Mucosa of descending colon (tissue), 3 donors: Measurements from ENCODE around the gene ATP13A4. TPM values are rescaled to one million over a fixed set of nuclear protein-coding genes. Genes with fewer than 3 reads are reported as not detected.

Source experiments
- ATAC-seq: fragments of 200-7000 bp; cut with Tn5 transposase; one replicate; pipeline ENCODE4 v1.9.1; 2020; ENCODE audit warnings: mild to moderate bottlenecking, moderate library complexity
- DNase-seq, 3 donors: peaks; one replicate each; pipeline ENCODE4 v3.0.0-alpha.2; 2020
- H3K36me3 ChIP-seq: fragments of 200-600 bp; one replicate; pipeline ENCODE4 v1.8.0; 2021; ENCODE audit warnings: low read depth, mild to moderate bottlenecking
- H3K4me1 ChIP-seq: fragments of 200-600 bp; one replicate; pipeline ENCODE4 v1.8.0; 2021; ENCODE audit warnings: low read depth, mild to moderate bottlenecking
- H3K4me3 ChIP-seq: fragments of 200-600 bp; one replicate; pipeline ENCODE4 v1.8.0; 2021; ENCODE audit warnings: mild to moderate bottlenecking
- H3K9me3 ChIP-seq: fragments of 200-600 bp; one replicate; pipeline ENCODE4 v1.8.0; 2021; ENCODE audit warnings: mild to moderate bottlenecking
- CTCF ChIP-seq: fragments of 200-600 bp; IDR thresholded peaks from one replicate; pipeline ENCODE4 v1.8.0; 2022; ENCODE audit warnings: antibody characterized with exemption, mild to moderate bottlenecking
- intact Hi-C, 2 donors: fragments of 100-400 bp; cut with DNase I in 1 of 2; cut with micrococcal nuclease in 1 of 2; formaldehyde crosslinking; loops; one replicate each; pipeline versions ENCODE4 v1.11.0 to v1.11.1; 2022; cut with DNase I, micrococcal nuclease
- total RNA-seq, 3 donors: library from RNA; stranded (reverse); fragmentation: NEBNext Ultra II Directional in 2 of 3; extraction: Animal tissue kit (Norgen Biotek cat#: 25700) in 2 of 3; gene quantifications; one replicate each; pipeline versions ENCODE4 v1.2.1 to v1.2.4, GENCODE V29; 2021 to 2023
- donor health status: DM: no; HTN: no; CAD: no; lungs with moderate emphysema.
- donor health status: DM: no; HTN: no; CAD: no.
- donor health status: DM: no; HTN: yes; CAD: no.

Gene ATP13A4
- total RNA-seq, 3 donors from 2014 or later: 7.3 to 33.6 (median 19.1) TPM

- no peak for DNase-seq
- intact Hi-C loops: no loop called here
- ATAC-seq: no peak
- no peak for TF ChIP-seq CTCF
- no peaks in the 10 kb centered on the region for H3K36me3 ChIP-seq
- H3K9me3 ChIP-seq: no peaks in the 10 kb centered on the region
- H3K4me1 ChIP-seq: no peaks in the 10 kb centered on the region
- no peak overlapping the region for H3K4me3 ChIP-seq
Measured at GRCh38 chr3:193389335-193389734, 165.4 kb downstream of the ATP13A4 start.

DNA sequence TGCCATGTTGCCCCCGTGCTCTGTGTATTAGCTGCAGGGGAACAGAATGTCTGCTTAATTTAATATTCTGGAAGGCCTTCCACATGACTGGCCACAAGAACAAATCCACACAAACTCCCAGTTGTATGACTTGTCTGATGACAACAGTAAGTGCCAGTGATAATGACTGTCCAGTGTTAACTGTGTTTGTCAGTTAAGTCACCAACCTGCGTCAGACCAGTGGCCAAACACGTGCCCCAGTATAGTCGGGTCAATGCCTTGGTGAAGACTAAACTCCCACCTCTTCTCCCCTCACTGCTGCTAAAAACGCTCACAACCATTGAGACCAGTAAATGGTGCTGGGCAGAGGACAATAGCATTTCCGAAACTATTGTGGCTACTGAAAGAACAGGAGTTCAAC, 166.3 kb downstream of the ATP13A4 start:
- Histone ChIP-seq H3K4me3 (no peak overlapping the region), H3K36me3 (no peaks in the 10 kb centered on the region), H3K9me3 (no peaks in the 10 kb centered on the region), H3K4me1 (no peaks in the 10 kb centered on the region)
- intact Hi-C loops: no loop called here
- TF ChIP-seq CTCF: no peak
- DNase-seq: no peak
- ATAC-seq: no peak

DNA sequence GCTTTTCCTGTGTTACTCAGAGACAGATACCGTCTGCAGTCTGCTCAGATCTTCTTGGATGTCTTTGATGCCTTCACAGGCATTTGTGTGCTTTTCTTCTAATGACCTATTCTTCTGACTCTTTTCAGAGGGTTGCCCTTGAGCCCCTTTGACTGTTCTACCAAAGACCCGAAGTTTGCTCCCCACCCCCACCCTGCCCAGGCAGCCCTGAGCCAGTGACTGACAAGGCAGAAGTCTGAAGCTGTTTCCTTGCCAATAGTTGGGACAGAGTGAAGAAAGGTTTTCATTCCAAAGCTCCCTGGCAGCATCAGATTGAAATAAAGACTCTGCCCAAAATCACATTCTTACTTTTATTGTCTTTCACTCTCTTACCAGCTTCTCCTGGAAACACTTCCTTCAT, 167.1 kb downstream of the ATP13A4 start:
- ATAC-seq: no peak
- H3K4me1 ChIP-seq: no peaks in the 10 kb centered on the region
- H3K9me3 ChIP-seq: no peaks in the 10 kb centered on the region
- no peak for DNase-seq
- no peaks in the 10 kb centered on the region for H3K36me3 ChIP-seq
- TF ChIP-seq CTCF: no peak
- intact Hi-C loops: no loop called here
- H3K4me3 ChIP-seq: no peak overlapping the region

GRCh38 chr3:193378706-193379105, 176.0 kb downstream of the ATP13A4 start, which contains the start of gene ATP13A5:
Gene ATP13A5 (minus strand): TSS chr3:193378753. CDS start chr3:193378725, 28 bp downstream.
- no peaks in the 10 kb centered on the region for H3K9me3 ChIP-seq
- H3K4me1 ChIP-seq: no peaks in the 10 kb centered on the region
- H3K36me3 ChIP-seq: no peaks in the 10 kb centered on the region
- TF ChIP-seq CTCF: no peak
- intact Hi-C loops: no loop called here
- H3K4me3 ChIP-seq: no peak within 1 kb of the TSS
- ATAC-seq: no peak
- DNase-seq: no peak

DNA sequence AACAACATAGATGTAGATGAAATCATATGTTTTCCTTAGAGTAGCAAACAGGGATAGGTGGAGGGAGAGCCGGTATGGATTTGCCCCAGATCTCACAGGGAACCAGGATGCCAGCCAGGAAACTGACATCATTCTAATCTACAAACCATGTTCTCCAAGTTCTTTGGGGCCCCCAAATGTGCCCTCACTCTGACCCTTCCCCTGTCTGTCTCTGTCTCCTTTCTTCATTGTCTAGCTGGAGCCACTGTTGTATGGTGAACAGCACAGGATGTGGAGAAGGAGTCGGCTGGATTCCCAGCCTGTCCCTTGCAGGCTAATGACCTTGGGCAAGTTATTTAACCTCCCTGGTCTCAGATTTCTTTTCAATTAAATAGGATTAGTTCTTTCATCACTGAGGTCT, 177.1 kb downstream of the ATP13A4 start:
- no peak for TF ChIP-seq CTCF
- DNase-seq (no peak), ATAC-seq (no peak)
- H3K4me1 ChIP-seq: no peaks in the 10 kb centered on the region
- no peak overlapping the region for H3K4me3 ChIP-seq
- no peaks in the 10 kb centered on the region for H3K36me3 ChIP-seq
- intact Hi-C loops: no loop called here
- no peaks in the 10 kb centered on the region for H3K9me3 ChIP-seq

DNA sequence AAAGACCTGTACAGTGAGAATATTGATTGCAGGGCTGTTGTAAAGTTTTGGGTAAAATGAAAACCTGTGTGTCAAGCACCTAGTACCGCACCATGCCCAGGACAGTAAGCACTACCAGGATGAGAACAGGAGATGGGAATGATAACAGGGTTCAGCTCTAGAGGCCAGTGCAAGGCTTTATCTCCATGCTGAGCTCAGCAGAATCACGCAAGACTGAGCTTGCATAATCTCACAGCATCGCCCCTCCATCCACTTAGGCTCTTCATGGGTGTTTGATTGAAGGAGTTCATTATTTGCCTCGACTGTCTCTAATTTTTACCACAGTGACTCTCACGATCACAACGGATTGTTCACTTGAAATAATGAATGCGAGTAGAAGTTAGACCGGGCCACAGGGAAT, 179.1 kb downstream of the ATP13A4 start:
- Histone ChIP-seq H3K4me1 (no peaks in the 10 kb centered on the region), H3K9me3 (no peaks in the 10 kb centered on the region), H3K4me3 (no peak overlapping the region), H3K36me3 (no peaks in the 10 kb centered on the region)
- intact Hi-C loops: no loop called here
- DNase-seq (no peak), ATAC-seq (no peak)
- TF ChIP-seq CTCF: no peak
